Neuronal stem cell (in vitro differentiated cells): ENCODE results near the gene FMOD.

Experiments
- DNase-seq: peaks from one replicate; pipeline ENCODE4 v3.0.0-alpha.2; 2013; ENCODE audit warnings: low spot score
- H2AFZ ChIP-seq: one replicate; pipeline ENCODE4 v1.6.1; 2013; ENCODE audit warnings: mild to moderate bottlenecking, low read length, inconsistent platforms
- H2AK5ac ChIP-seq: 2 replicates; pipeline ENCODE4 v1.6.1; 2013; ENCODE audit warnings: low read depth, mild to moderate bottlenecking, inconsistent platforms, low read length, moderate library complexity, mixed read lengths
- H2BK120ac ChIP-seq: 2 replicates; pipeline ENCODE4 v1.6.1; 2013; ENCODE audit warnings: low read depth, mild to moderate bottlenecking, inconsistent platforms, low read length, moderate library complexity, mixed read lengths
- H2BK12ac ChIP-seq: one replicate; pipeline ENCODE4 v1.6.1; 2013; ENCODE audit warnings: low read length, inconsistent platforms
- H2BK15ac ChIP-seq: 2 replicates; pipeline ENCODE4 v1.6.1; 2013; ENCODE audit warnings: mild to moderate bottlenecking, low read length, inconsistent platforms, mixed read lengths
- H2BK5ac ChIP-seq: one replicate; pipeline ENCODE4 v1.6.1; 2013; ENCODE audit warnings: inconsistent platforms, mild to moderate bottlenecking, low read length, moderate library complexity
- H3K14ac ChIP-seq: one replicate; pipeline ENCODE4 v1.6.1; 2013; ENCODE audit warnings: low read length, inconsistent platforms
- H3K18ac ChIP-seq: 2 replicates; pipeline ENCODE4 v1.6.1; 2013; ENCODE audit warnings: low read length, inconsistent platforms
- H3K23ac ChIP-seq: 2 replicates; pipeline ENCODE4 v1.6.1; 2013; ENCODE audit warnings: low read depth, mild to moderate bottlenecking, mixed read lengths, low read length, inconsistent platforms; ENCODE audit not compliant: poor library complexity
- H3K27ac ChIP-seq: replicated peaks from 3 replicates; pipeline ENCODE4 v1.5.1; 2013; ENCODE audit warnings: low read length, inconsistent platforms
- H3K27me3 ChIP-seq, 3 experiments: 2 replicates each; pipeline ENCODE4 v1.6.1; 2013; ENCODE audit warnings: low read length in 3 of 3, mild to moderate bottlenecking in 2 of 3, inconsistent platforms in 1 of 3, low read depth in 1 of 3, mixed read lengths in 1 of 3, moderate library complexity in 1 of 3; ENCODE audit not compliant: control insufficient read depth in 3 of 3, insufficient read depth in 3 of 3
- H3K36me3 ChIP-seq, 2 donors: replicated peaks in 1 of 2; 2 replicates each; pipeline ENCODE4 v1.6.1; 2013; ENCODE audit warnings: low read length in 2 of 2; ENCODE audit not compliant: control insufficient read depth in 2 of 2, insufficient read depth in 2 of 2
- H3K4ac ChIP-seq: 2 replicates; pipeline ENCODE4 v1.6.1; 2013; ENCODE audit warnings: inconsistent platforms, mild to moderate bottlenecking, low read length, moderate library complexity
- H3K4me1 ChIP-seq, 2 donors: 1 replicate in 1 of 2; 2 replicates in 1 of 2; pipeline ENCODE4 v1.6.1; 2013; ENCODE audit warnings: low read length in 2 of 2, low read depth in 1 of 2; ENCODE audit not compliant: control insufficient read depth in 2 of 2, insufficient read depth in 1 of 2
- H3K4me2 ChIP-seq: one replicate; pipeline ENCODE4 v1.6.1; 2013; ENCODE audit warnings: mild to moderate bottlenecking, low read length, inconsistent platforms; ENCODE audit not compliant: insufficient read depth, poor library complexity, severe bottlenecking
- H3K4me3 ChIP-seq, 2 donors: 2 replicates each; pipeline ENCODE4 v1.5.1; 2013; ENCODE audit warnings: low read length in 2 of 2, mild to moderate bottlenecking in 2 of 2, inconsistent platforms in 1 of 2, moderate library complexity in 1 of 2
- H3K79me1 ChIP-seq: one replicate; pipeline ENCODE4 v1.6.1; 2013; ENCODE audit warnings: low read depth, mild to moderate bottlenecking, inconsistent platforms, low read length, moderate library complexity
- H3K9ac ChIP-seq: one replicate; pipeline ENCODE4 v1.6.1; 2013; ENCODE audit warnings: mild to moderate bottlenecking, low read depth, low read length, inconsistent platforms; ENCODE audit not compliant: poor library complexity
- H3K9me3 ChIP-seq, 2 donors: replicated peaks in 1 of 2; 2 replicates each; pipeline versions ENCODE3 to v1.6.1; 2013; ENCODE audit warnings: low read length in 2 of 2, mild to moderate bottlenecking in 2 of 2, inconsistent platforms in 1 of 2, low read depth in 1 of 2, mixed read lengths in 1 of 2, moderate library complexity in 1 of 2; ENCODE audit not compliant: control insufficient read depth in 2 of 2, insufficient read depth in 1 of 2
- H4K8ac ChIP-seq: one replicate; pipeline ENCODE4 v1.6.1; 2013; ENCODE audit warnings: low read depth, mild to moderate bottlenecking, inconsistent platforms, low read length, moderate library complexity
- H4K91ac ChIP-seq: one replicate; pipeline ENCODE4 v1.6.1; 2013; ENCODE audit warnings: low read length, low read depth, mild to moderate bottlenecking, inconsistent platforms; ENCODE audit not compliant: poor library complexity
- WGBS, 2 donors: extraction: QIAGEN DNeasy Blood & Tissue Kit; methylation state at CpG; one replicate each; pipeline ENCODE4 v1.1.7; 2013; ENCODE audit warnings: missing lambda C conversion rate in 2 of 2, mixed read lengths in 1 of 2; ENCODE audit not compliant: insufficient read length in 2 of 2, insufficient replicate concordance in 1 of 2; ENCODE audit errors: extremely low coverage in 2 of 2; 5-methylcytosine and 5-hydroxymethylcytosine counted together

FMOD gene

DNA sequence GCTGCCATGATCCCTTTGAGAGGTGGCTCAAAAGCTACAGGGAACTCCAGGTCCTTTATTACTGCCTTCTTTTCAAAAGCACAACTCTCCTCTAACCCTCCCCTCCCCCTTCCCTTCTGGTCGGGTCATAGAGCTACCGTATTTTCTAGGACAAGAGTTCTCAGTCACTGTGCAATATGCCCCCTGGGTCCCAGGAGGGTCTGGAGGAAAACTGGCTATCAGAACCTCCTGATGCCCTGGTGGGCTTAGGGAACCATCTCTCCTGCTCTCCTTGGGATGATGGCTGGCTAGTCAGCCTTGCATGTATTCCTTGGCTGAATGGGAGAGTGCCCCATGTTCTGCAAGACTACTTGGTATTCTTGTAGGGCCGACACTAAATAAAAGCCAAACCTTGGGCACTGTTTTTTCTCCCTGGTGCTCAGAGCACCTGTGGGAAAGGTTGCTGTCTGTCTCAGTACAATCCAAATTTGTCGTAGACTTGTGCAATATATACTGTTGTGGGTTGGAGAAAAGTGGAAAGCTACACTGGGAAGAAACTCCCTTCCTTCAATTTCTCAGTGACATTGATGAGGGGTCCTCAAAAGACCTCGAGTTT is 42.5 kb downstream of the FMOD start:
- Histone ChIP-seq H3K36me3 (peaks cover 10 to 38% of the 10 kb centered on the region in 2 donors), H3K14ac (no peak overlapping the region), H3K4me1 (peaks cover 24 to 27% of the 10 kb centered on the region in 2 donors), H2BK12ac (no peak overlapping the region), H2BK5ac (no peak overlapping the region), H3K9me3 (no peaks in the 10 kb centered on the region), H2AFZ (no peak overlapping the region), H3K4me3 (peak overlapping the region in 1 of 2 donors; percentile 36), H3K9ac (no peak overlapping the region), H3K18ac (no peak overlapping the region), H3K79me1 (peaks cover 19% of the 10 kb centered on the region), H3K27ac (no peak overlapping the region), H3K27me3 (peaks cover 0 to 15% (median 10%) of the 10 kb centered on the region in 3 experiments), H4K8ac (no peak overlapping the region), H4K91ac (no peak overlapping the region), H3K23ac (no peak overlapping the region), H2BK15ac (no peak overlapping the region), H3K4me2 (peak overlapping the region; percentile 11), H2AK5ac (no peak overlapping the region), H3K4ac (no peak overlapping the region), H2BK120ac (no peak overlapping the region)
- no CpG with 5 or more reads among the region's 5 CpGs for WGBS, 2 donors
- no peak for DNase-seq

DNA sequence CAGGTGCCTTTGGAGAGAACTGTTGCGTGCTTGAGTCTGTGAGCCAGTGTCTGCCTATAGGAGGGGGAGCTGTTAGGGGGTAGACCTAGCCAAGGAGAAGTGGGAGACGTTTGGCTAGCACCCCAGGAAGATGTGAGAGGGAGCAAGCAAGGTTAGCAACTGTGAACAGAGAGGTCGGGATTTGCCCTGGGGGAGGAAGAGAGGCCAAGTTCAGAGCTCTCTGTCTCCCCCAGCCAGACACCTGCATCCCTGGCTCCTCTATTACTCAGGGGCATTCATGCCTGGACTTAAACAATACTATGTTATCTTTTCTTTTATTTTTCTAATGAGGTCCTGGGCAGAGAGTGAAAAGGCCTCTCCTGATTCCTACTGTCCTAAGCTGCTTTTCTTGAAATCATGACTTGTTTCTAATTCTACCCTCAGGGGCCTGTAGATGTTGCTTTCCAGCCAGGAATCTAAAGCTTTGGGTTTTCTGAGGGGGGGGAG is 43.2 kb downstream of the FMOD start:
- Histone ChIP-seq H3K36me3 (peaks cover 10 to 38% of the 10 kb centered on the region in 2 donors), H4K8ac (no peak overlapping the region), H3K9me3 (no peaks in the 10 kb centered on the region), H4K91ac (no peak overlapping the region), H3K27me3 (peaks cover 0 to 22% (median 10%) of the 10 kb centered on the region in 3 experiments), H2AK5ac (no peak overlapping the region), H2BK15ac (no peak overlapping the region), H3K27ac (no peak overlapping the region), H3K79me1 (peaks cover 19% of the 10 kb centered on the region), H3K4me3 (peak overlapping the region in 1 of 2 donors; percentile 36), H3K4ac (no peak overlapping the region), H3K23ac (no peak overlapping the region), H3K18ac (peak overlapping the region; percentile 11), H2BK5ac (no peak overlapping the region), H3K4me2 (peak overlapping the region; percentile 58), H2AFZ (no peak overlapping the region), H3K9ac (peak overlapping the region; percentile 79), H2BK12ac (no peak overlapping the region), H3K14ac (no peak overlapping the region), H3K4me1 (peaks cover 24 to 27% of the 10 kb centered on the region in 2 donors), H2BK120ac (no peak overlapping the region)
- WGBS, 2 donors, result no CpG with 5 or more reads among the region's 3 CpGs
- no peak for DNase-seq

DNA sequence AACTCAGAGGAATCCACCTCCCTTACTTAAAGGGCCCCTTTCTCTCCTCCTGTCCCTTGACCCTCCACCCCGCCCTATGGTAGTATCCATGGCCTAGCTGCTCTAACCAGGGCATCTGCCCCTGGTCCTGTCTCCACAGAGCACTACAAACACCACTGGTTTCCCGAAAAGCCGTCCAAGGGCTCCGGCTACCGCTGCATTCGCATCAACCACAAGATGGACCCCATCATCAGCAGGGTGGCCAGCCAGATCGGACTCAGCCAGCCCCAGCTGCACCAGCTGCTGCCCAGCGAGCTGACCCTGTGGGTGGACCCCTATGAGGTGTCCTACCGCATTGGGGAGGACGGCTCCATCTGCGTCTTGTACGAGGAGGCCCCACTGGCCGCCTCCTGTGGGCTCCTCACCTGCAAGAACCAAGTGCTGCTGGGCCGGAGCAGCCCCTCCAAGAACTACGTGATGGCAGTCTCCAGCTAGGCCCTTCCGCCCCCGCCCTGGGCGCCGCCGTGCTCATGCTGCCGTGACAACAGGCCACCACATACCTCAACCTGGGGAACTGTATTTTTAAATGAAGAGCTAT is 43.9 kb downstream of the FMOD start:
- no peak for DNase-seq
- no peak overlapping the region for H4K8ac ChIP-seq
- WGBS, 2 donors, result no CpG with 5 or more reads among the region's 21 CpGs

More for the DNA sequence above, 43.9 kb downstream of the FMOD start:
- Histone ChIP-seq H3K4me3 (peak overlapping the region; percentile 89 to 98), H2BK120ac (no peak overlapping the region), H3K4me2 (peak overlapping the region; percentile 74), H2AFZ (no peak overlapping the region), H2AK5ac (peak overlapping the region; percentile 33), H3K9ac (peak overlapping the region; percentile 37), H3K23ac (no peak overlapping the region), H3K79me1 (peaks cover 19% of the 10 kb centered on the region), H3K9me3 (no peaks in the 10 kb centered on the region), H2BK12ac (no peak overlapping the region), H2BK5ac (peak overlapping the region; percentile 16), H3K14ac (peak overlapping the region; percentile 49), H3K18ac (peak overlapping the region; percentile 33), H3K4ac (no peak overlapping the region), H4K91ac (no peak overlapping the region), H2BK15ac (no peak overlapping the region), H3K27me3 (peaks cover 0 to 25% (median 10%) of the 10 kb centered on the region in 3 experiments), H3K4me1 (peaks cover 24 to 27% of the 10 kb centered on the region in 2 donors), H3K27ac (no peak overlapping the region), H3K36me3 (peaks cover 10 to 38% of the 10 kb centered on the region in 2 donors)
